Head of caudate nucleus (tissue), 42 donors: ENCODE results near the gene SIGMAR1.

Experiments
- DNase-seq, 42 donors: peaks; one replicate each; pipeline versions ENCODE4 v3.0.0 to v3.0.0-alpha.2; 2020 to 2021; ENCODE audit warnings: mixed read lengths in 7 of 42
- intact Hi-C: fragments of 100-400 bp; cut with DNase I; formaldehyde crosslinking; loops from one replicate; pipeline ENCODE4 v1.15.0; 2022

Gene SIGMAR1

GRCh38 chr9:34611811-34612787 lies 25.5 kb downstream of the SIGMAR1 start, which contains the start of gene RPP25L:
RPP25L (minus strand) TSS chr9:34612097; CDS start chr9:34611296, 801 bp downstream.
- peak; percentile 53 to 94 (median 87) for DNase-seq

GRCh38 chr9:34611251-34611810 lies 26.3 kb downstream of the SIGMAR1 start:
- intact Hi-C loops: no loop called here
- peak in 12 of 42 donors; percentile 9 to 54 (median 22) for DNase-seq

More at GRCh38 chr9:34611811-34612787, 25.5 kb downstream of the SIGMAR1 start, which contains the start of gene RPP25L:
- intact Hi-C loops: no loop called here

DNA sequence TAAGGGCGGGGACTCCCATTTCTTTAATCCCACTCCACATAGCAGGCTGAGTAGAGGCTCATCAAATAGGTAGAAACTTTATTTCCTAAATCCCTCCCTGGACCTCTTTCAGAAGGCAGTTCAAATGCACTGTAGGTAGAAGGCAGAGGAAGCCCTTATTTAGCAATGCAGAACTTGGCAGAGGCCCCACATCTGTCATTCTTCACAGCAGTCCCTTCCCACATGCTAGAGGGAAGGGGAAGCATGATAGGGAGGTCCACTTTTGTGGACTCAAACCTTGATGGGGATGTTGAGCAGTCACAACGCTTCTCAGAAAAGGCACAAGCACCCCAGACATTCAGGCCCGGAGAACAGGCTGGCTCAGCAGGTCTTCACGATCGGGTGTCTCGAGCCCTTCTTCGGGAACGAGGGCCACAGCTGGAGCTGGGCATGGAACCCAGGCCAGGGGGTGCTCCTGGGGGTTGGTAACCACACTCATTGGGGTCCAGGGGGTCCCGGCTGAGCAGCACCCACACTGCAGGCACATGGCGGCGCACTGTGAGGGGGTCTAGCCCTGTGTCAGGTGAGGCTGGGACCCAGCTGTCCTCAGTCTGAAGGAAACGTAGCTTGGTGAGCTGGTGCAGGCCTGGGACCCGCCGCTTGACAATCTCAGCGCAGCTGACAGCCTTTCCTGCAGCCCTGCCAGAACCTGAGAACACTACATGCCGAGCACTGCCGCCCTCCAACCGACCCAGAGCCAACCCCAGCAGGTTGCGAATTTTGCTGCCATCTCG lies 27.0 kb downstream of the SIGMAR1 start:
- intact Hi-C loops: no loop called here

GRCh38 chr9:34607331-34607730 lies 30.3 kb downstream of the SIGMAR1 start:
- DNase-seq: no peak
- intact Hi-C loops: loop anchor here (5.0 kb wide), 1 partner anchor 105 kb away; no protein-coding TSS in a partner anchor

More for the DNA sequence above, 27.0 kb downstream of the SIGMAR1 start:
- DNase-seq: peak in 1 of 42 donors; percentile 25

DNA sequence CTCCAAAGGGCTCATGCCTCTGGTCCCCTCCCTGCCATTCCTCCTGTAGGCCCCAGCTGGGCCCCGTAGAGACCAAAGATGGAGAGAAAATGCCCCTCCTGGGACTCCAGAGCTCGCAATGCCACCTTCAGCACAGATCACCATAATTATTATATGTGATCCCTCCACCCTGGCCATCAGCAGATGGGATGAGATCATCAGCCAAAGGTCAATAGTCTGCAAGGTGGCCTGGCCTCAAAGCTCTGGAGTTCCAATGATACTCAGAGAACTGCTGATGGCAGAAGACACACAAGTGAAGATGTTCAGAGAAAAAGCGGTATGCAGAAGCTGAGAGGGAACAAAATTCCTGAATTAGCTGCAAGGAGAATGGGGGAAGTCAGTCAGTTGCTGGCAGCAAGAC lies 30.7 kb downstream of the SIGMAR1 start:
- DNase-seq: no peak
- intact Hi-C loops: loop anchor here (5.0 kb wide), 1 partner anchor 105 kb away; no protein-coding TSS in a partner anchor

DNA sequence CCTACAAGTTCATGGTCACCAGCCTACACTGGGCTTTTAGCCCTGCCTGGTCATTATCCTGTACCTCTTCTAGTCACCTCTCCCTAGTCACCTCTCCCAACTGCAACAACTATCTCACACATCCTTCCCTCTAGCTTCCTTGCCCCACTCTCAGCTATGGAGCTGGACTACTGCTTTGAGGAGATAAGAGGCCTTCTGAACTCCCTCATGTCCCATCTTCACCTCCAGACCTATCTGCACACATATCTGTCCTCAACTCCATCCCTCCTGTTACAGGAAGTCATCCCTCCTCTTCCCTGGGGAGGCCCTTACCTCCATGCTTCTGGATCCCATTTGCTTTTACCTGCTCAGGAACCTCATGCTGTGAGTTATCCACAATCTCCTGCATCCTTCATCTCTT lies 31.4 kb downstream of the SIGMAR1 start:
- intact Hi-C loops: loop anchor here (5.0 kb wide), 1 partner anchor 104 kb away; no protein-coding TSS in a partner anchor

DNA sequence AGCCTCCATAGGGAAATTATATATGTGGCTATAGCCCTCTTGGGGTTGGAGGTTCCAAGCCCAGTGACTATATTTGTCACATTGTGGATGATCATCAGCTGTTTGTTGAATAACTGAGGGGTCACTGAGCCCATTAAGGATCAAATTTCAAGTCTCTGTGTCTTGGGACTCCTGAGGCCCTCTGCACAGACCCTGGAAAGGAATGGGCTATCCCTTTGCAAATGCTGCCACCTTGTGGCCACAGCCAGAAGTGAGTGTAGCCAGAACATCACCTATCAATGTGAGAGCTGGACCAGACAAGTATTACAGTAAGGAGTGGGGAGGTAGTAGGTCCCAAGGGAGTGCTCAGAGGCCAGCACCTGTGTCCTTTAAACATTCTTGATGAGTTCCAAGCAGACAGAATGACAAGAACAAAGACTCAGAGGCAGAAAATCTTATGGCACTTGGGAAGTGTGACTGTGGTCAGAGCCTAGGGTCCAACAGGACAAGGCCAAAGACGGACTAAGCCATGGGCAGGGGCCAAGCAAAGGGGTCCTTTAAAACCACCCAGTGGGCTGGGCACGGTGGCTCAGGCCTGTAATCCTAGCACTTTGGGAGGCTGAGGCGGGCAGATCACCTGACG lies 33.9 kb downstream of the SIGMAR1 start:
- peak; percentile 38 to 96 (median 91) for DNase-seq
- intact Hi-C loops: no loop called here

More for the DNA sequence above, 31.4 kb downstream of the SIGMAR1 start:
- DNase-seq: no peak

- intact Hi-C loops: no loop called here
- DNase-seq: no peak
These were observed 35.5 kb downstream of the SIGMAR1 start for GRCh38 chr9:34601937-34602573.

DNA sequence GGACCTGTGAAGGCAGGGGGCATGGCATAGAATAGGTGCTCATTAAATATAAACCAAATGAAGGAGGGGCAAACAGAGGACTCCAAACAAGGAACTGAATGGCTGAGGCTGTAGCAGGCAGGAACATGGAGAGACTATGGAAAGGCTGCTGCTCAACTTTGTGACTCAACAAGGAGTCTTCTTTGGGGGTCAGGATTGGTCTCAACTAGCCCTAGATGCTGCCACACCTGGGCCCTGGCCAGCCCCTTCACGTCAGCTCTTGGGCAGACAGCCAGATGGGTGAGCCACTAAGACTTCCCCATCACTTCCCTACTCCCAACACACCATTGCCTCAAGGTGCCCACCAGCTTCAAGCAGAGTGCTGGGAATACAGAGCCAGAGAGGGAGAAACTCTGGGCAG lies 36.7 kb downstream of the SIGMAR1 start:
- intact Hi-C loops: no loop called here
- DNase-seq: no peak

GRCh38 chr9:34599546-34599945 lies 38.0 kb downstream of the SIGMAR1 start:
- DNase-seq: no peak
- intact Hi-C loops: loop anchor here (10.0 kb wide), 1 partner anchor 195 kb away; no protein-coding TSS in a partner anchor

DNA sequence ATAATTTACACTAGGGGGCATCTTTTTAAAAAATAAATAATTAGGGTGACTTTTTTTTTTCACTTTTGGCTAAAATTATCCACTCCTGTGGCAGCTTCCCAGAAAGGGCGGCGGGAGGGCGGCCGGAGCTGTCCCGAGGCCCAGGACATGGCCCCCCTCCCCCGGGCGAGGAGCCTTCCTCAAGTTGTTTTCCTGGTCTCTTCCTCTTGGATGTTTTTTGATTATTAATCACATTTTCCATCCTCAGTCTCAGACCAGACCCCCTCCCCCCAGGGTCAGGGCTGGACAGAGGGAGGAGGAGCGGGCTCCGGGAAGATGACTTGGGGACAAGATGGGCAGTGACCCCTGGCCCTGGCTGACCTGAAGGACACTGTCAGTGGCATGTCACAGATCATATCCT lies 43.4 kb downstream of the SIGMAR1 start:
- intact Hi-C loops: loop anchor here (5.0 to 10.0 kb wide), 2 partner anchors 92 to 189 kb away; no protein-coding TSS in a partner anchor
- peak in 5 of 42 donors; percentile 18 to 47 (median 39) for DNase-seq

DNA sequence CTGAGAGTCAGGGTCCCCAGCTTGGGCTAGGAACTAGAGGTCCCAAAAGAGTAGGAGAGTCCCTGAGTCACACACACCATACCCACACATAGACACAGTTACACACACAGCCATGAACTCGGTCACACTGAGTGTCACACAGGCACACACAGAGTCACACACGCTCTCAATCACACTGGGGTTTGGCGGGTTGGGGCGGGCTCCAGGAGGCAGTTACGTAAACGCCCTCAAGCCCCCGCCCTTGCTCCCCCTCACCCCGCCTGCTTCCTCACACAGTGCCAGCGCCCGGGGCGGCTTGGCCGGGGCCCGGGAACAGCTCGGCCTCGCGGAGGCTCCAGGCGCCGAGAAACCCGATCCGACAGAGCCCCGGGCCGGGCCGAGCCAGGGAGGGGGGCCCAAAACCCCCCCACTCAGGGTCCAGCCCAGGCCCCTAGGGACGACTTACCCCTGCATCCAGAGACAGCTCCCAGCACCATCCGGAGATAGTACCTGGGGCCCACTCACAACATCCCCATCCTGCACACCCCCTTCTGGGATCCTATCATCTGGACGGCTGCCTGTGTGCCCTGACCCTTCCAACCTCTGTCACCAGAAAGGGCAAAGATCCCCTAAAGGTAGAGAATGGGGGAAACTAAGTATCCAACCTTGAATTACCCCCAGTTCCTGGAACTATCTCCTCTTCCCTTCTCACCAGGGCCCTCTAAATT lies 44.5 kb downstream of the SIGMAR1 start:
- intact Hi-C loops: loop anchor here (5.0 to 10.0 kb wide), 2 partner anchors 91 to 188 kb away; no protein-coding TSS in a partner anchor
- peak in 36 of 42 donors; percentile 33 to 86 (median 68) for DNase-seq

GRCh38 chr9:34591917-34592866 lies 45.4 kb downstream of the SIGMAR1 start:
- DNase-seq: no peak
- intact Hi-C loops: loop anchor here (2.0 to 10.0 kb wide), 3 partner anchors 45 to 187 kb away; no protein-coding TSS in a partner anchor

- intact Hi-C loops: loop anchor here (2.0 to 10.0 kb wide), 3 partner anchors 45 to 187 kb away; no protein-coding TSS in a partner anchor
- peak; percentile 71 to 97 (median 92) for DNase-seq
These were observed 46.2 kb downstream of the SIGMAR1 start for GRCh38 chr9:34591248-34591916.
